ENCODE results near the gene ZNF598.
A peak's percentile ranks its signal among the peaks of the same experiment; 100 is the strongest.

DNA sequence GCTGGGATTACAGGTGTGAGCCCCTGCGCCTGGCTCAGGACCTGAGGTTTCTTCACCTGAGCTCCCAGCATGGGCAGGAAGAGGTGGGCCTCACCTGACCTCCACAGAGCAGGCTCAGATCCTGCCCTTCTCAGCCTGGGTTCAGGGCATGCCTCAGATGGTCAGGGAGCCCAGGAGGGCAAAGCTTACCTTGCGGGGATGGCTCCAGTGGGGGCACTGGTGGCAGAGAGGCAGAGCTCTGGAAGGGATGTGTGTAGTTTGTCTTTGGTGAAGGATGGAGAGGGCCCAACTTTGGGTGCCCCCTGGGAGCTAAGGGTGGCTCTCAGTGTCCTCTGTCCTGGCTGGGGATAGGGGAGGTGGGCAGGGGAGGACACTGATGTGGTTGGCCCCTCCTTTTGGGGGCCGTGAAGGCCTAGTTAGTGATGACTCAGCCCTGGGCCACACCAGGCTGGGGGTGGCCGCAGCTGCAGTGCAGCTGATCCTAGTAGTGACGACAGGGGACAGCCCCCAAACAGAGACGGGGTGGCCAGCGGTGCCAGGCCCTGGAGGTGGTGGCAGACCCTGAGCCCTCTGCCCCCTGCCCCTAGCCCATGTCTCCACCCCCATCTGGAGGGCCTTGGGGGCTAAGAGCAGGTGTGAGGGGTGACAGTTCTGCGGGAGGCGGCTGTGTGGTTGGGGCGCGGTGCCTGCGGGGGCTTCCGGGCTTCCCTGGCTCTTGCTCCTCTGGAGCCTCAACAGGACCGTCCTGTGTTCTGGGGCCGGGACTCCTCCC is 22.9 kb upstream of the ZNF598 start:
- no peak for TF ChIP-seq ZNF600 (tag by site-specific recombination; IDR thresholded peaks at IDR 0.05)
- TF ChIP-seq ZFP37 (tag by site-specific recombination; IDR thresholded peaks at IDR 0.05) = no peak
- TF ChIP-seq, protein P1, sequence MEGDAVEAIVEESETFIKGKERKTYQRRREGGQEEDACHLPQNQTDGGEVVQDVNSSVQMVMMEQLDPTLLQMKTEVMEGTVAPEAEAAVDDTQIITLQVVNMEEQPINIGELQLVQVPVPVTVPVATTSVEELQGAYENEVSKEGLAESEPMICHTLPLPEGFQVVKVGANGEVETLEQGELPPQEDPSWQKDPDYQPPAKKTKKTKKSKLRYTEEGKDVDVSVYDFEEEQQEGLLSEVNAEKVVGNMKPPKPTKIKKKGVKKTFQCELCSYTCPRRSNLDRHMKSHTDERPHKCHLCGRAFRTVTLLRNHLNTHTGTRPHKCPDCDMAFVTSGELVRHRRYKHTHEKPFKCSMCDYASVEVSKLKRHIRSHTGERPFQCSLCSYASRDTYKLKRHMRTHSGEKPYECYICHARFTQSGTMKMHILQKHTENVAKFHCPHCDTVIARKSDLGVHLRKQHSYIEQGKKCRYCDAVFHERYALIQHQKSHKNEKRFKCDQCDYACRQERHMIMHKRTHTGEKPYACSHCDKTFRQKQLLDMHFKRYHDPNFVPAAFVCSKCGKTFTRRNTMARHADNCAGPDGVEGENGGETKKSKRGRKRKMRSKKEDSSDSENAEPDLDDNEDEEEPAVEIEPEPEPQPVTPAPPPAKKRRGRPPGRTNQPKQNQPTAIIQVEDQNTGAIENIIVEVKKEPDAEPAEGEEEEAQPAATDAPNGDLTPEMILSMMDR (tag by site-specific recombination; IDR thresholded peaks at IDR 0.05) = no peak
- no peak for TF ChIP-seq BCL11B (tag by site-specific recombination; IDR thresholded peaks at IDR 0.05; ENCODE audit: low read depth)
- peak; percentile 15; the same call in 1 of the 2 replicates for TF ChIP-seq SP2 (tag by site-specific recombination; IDR thresholded peaks at IDR 0.05)
- TF ChIP-seq, protein P2, sequence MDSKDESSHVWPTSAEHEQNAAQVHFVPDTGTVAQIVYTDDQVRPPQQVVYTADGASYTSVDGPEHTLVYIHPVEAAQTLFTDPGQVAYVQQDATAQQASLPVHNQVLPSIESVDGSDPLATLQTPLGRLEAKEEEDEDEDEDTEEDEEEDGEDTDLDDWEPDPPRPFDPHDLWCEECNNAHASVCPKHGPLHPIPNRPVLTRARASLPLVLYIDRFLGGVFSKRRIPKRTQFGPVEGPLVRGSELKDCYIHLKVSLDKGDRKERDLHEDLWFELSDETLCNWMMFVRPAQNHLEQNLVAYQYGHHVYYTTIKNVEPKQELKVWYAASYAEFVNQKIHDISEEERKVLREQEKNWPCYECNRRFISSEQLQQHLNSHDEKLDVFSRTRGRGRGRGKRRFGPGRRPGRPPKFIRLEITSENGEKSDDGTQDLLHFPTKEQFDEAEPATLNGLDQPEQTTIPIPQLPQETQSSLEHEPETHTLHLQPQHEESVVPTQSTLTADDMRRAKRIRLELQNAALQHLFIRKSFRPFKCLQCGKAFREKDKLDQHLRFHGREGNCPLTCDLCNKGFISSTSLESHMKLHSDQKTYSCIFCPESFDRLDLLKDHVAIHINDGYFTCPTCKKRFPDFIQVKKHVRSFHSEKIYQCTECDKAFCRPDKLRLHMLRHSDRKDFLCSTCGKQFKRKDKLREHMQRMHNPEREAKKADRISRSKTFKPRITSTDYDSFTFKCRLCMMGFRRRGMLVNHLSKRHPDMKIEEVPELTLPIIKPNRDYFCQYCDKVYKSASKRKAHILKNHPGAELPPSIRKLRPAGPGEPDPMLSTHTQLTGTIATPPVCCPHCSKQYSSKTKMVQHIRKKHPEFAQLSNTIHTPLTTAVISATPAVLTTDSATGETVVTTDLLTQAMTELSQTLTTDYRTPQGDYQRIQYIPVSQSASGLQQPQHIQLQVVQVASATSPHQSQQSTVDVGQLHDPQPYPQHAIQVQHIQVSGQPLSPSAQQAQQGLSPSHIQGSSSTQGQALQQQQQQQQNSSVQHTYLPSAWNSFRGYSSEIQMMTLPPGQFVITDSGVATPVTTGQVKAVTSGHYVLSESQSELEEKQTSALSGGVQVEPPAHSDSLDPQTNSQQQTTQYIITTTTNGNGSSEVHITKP (tag by site-specific recombination; IDR thresholded peaks at IDR 0.05) = no peak
- no peak for TF ChIP-seq KLF16 (tag by site-specific recombination; IDR thresholded peaks at IDR 0.05)
- no peak for TF ChIP-seq ZNF274 (IDR thresholded peaks at IDR 0.05; ENCODE audit: low read length)
- TF ChIP-seq ZNF274 (tag by site-specific recombination; IDR thresholded peaks at IDR 0.05; ENCODE audit: borderline replicate concordance) = no peak
- TF ChIP-seq YY1 (tag by site-specific recombination; IDR thresholded peaks at IDR 0.05) = no peak
